IPS-18a (cell line): Measurements from ENCODE around the gene ITGB7.
A peak's percentile ranks its signal among the peaks of the same experiment; 100 is the strongest.

Source experiments
- H3K27ac ChIP-seq: one replicate; pipeline ENCODE4 v1.5.1; 2013; ENCODE audit warnings: low read length
- H3K27me3 ChIP-seq: one replicate; pipeline ENCODE4 v1.6.1; 2013; ENCODE audit warnings: mild to moderate bottlenecking, low read length; ENCODE audit not compliant: control insufficient read depth, insufficient read depth
- H3K36me3 ChIP-seq: one replicate; pipeline ENCODE4 v1.6.1; 2013; ENCODE audit warnings: low read depth, low read length; ENCODE audit not compliant: control insufficient read depth
- H3K4me1 ChIP-seq: one replicate; pipeline ENCODE4 v1.6.1; 2013; ENCODE audit warnings: low read depth, low read length; ENCODE audit not compliant: control insufficient read depth
- H3K4me3 ChIP-seq: one replicate; pipeline ENCODE4 v1.5.1; 2013; ENCODE audit warnings: low read length
- H3K9ac ChIP-seq: one replicate; pipeline ENCODE4 v1.6.1; 2013; ENCODE audit warnings: mild to moderate bottlenecking, low read length, moderate library complexity
- H3K9me3 ChIP-seq: one replicate; pipeline ENCODE4 v1.6.1; 2013; ENCODE audit warnings: low read depth, low read length; ENCODE audit not compliant: control insufficient read depth

The ITGB7 gene

DNA sequence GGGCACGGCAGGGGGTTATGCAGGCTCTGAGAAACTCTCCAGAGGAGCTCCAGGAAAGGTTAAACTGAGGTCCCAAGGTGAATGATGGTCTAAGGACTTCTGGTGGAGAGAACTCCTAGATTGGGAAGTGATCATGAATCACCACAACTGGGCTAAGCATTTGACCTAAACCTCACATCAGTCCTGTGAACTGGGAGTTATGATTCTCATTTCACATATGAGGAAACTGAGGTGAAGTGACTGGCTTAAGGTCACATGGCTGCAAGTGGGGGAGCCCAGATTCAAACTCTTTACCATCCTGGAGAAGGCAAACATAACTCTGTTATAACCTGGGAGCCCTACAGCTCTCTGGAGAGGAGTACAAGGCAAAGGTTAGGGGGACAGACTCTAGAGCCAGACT lies 20.8 kb upstream of the ITGB7 start:
- no peak overlapping the region for H3K27ac ChIP-seq

GRCh38 chr12:53227341-53227740 lies 20.3 kb upstream of the ITGB7 start:
- Histone ChIP-seq H3K4me1 (peaks cover 36% of the 10 kb centered on the region), H3K27ac (no peak overlapping the region), H3K4me3 (no peak overlapping the region), H3K36me3 (no peaks in the 10 kb centered on the region), H3K27me3 (peaks cover 10% of the 10 kb centered on the region), H3K9ac (no peak overlapping the region), H3K9me3 (no peaks in the 10 kb centered on the region)

More for the DNA sequence above, 20.8 kb upstream of the ITGB7 start:
- no peaks in the 10 kb centered on the region for H3K36me3 ChIP-seq
- H3K4me3 ChIP-seq = no peak overlapping the region
- H3K27me3 ChIP-seq = peaks cover 10% of the 10 kb centered on the region
- H3K9me3 ChIP-seq = no peaks in the 10 kb centered on the region
- H3K9ac ChIP-seq = no peak overlapping the region
- peaks cover 36% of the 10 kb centered on the region for H3K4me1 ChIP-seq

GRCh38 chr12:53226815-53227214 lies 19.8 kb upstream of the ITGB7 start:
- no peak overlapping the region for H3K4me3 ChIP-seq
- H3K27ac ChIP-seq = no peak overlapping the region
- peaks cover 10% of the 10 kb centered on the region for H3K27me3 ChIP-seq
- H3K9ac ChIP-seq = no peak overlapping the region
- peaks cover 40% of the 10 kb centered on the region for H3K4me1 ChIP-seq
- no peaks in the 10 kb centered on the region for H3K36me3 ChIP-seq
- no peaks in the 10 kb centered on the region for H3K9me3 ChIP-seq

GRCh38 chr12:53225635-53226424 lies 18.8 kb upstream of the ITGB7 start:
- H3K36me3 ChIP-seq = no peaks in the 10 kb centered on the region
- H3K4me1 ChIP-seq = peaks cover 40% of the 10 kb centered on the region
- H3K9me3 ChIP-seq = no peaks in the 10 kb centered on the region
- H3K4me3 ChIP-seq = no peak overlapping the region
- H3K9ac ChIP-seq = no peak overlapping the region
- H3K27ac ChIP-seq = no peak overlapping the region
- peaks cover 5% of the 10 kb centered on the region for H3K27me3 ChIP-seq

DNA sequence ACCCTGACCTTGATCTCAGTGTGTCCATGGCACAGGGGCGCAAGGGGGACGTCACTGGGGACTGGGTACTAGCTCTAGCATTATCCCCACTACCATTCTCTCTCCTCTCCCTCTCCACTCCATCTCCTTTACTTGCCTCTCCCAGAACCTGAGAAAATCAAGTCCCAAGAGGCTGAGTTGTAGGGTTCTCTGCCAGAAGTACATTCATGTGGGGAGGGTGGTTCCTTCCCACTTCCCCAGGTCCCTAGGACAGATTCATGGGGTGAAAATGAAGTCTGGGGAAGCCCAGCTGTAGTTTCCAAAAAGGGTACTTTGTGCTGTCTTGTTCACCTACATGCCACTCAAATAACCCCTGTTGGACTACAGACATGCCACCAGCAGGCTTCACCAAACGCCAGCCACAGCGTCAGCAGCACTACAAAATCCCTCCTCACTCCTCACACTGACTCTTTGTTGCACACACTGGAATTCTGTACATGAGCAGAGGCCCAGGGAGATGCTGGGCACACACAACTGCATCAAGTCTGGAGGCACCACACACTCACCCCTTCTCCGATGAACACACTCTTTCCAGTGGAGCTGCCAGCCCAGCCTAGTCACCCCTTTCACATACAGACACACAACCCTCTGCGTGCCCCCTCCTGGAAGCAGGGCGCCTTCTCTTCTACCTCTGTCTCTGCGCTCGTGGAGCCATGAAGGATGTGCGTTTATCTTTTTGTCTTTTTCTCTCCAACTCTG lies 18.0 kb upstream of the ITGB7 start:
- Histone ChIP-seq H3K4me3 (no peak overlapping the region), H3K27ac (no peak overlapping the region), H3K9me3 (no peaks in the 10 kb centered on the region), H3K4me1 (peaks cover 39% of the 10 kb centered on the region), H3K27me3 (peaks cover 5% of the 10 kb centered on the region), H3K9ac (no peak overlapping the region), H3K36me3 (no peaks in the 10 kb centered on the region)

- Histone ChIP-seq H3K4me1 (peaks cover 35% of the 10 kb centered on the region), H3K4me3 (peak overlapping the region; percentile 9), H3K9me3 (no peaks in the 10 kb centered on the region), H3K36me3 (no peaks in the 10 kb centered on the region), H3K27ac (no peak overlapping the region), H3K9ac (no peak overlapping the region), H3K27me3 (peaks cover 10% of the 10 kb centered on the region)
Measured at GRCh38 chr12:53224061-53224896, 17.2 kb upstream of the ITGB7 start.

DNA sequence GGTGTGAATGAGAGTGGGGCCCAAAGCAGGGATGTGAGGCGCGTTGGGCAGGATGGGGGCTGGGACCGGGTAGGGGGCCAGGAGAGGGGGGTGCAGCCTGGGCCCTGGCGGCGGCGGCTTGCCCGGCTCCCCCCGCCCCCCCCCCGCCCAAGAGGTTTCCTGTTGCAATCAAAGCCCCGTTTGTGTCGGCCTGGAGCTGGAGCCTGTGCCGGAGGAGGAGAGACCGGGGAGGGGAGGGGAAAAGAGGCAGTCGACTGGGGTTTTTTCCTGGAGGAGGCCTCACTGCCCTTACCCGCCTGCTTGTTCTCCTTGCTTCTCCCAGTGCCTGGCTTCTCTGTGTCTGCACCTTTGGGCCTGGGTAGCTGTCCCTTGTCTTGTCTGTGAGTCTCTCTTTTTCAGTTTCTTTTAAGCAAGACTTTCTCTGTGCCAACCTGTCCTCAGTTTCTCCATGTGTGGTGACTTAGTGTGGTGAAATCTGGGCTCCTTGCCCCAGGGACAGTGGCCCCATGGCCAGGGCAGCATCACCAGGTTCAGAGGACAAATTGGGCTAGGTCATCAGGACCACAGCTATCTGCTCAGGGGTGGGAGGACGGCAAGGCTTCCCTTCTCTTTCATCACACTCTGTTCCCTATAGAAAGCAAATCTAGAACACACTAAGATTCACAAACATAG lies 16.5 kb upstream of the ITGB7 start:
- H3K9me3 ChIP-seq = no peaks in the 10 kb centered on the region
- peaks cover 35% of the 10 kb centered on the region for H3K4me1 ChIP-seq
- no peak overlapping the region for H3K4me3 ChIP-seq
- H3K36me3 ChIP-seq = no peaks in the 10 kb centered on the region
- H3K27me3 ChIP-seq = peaks cover 15% of the 10 kb centered on the region
- no peak overlapping the region for H3K9ac ChIP-seq
- no peak overlapping the region for H3K27ac ChIP-seq

DNA sequence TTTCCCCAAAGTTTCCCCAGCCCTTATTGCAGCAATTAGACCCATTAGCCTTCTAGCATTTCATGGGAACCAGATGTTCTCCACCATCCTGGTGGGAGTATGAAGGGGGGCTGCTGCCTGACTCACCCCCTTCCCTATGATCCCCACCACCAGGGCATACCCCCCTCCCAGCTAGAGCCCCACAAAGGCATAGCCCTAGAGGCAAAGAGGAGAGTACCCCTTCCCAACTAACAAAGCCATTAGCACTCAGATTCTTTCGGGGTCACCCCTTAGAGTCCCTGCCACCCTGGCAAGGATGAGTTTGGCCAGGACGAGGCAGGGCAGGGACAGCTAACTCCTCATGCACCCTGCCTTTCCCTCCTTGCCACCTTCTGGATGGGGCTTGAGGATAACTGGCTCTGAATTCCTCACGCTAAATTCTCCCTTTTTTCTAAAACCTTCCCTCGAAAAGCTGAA lies 15.8 kb upstream of the ITGB7 start:
- peaks cover 42% of the 10 kb centered on the region for H3K4me1 ChIP-seq
- H3K9me3 ChIP-seq = no peaks in the 10 kb centered on the region
- H3K36me3 ChIP-seq = no peaks in the 10 kb centered on the region
- peaks cover 18% of the 10 kb centered on the region for H3K27me3 ChIP-seq
- peak overlapping the region; percentile 43 for H3K4me3 ChIP-seq
- no peak overlapping the region for H3K9ac ChIP-seq
- H3K27ac ChIP-seq = no peak overlapping the region

- H3K27ac ChIP-seq = no peak overlapping the region
- no peaks in the 10 kb centered on the region for H3K36me3 ChIP-seq
- H3K4me3 ChIP-seq = peak overlapping the region; percentile 43
- H3K9ac ChIP-seq = no peak overlapping the region
- H3K9me3 ChIP-seq = no peaks in the 10 kb centered on the region
- H3K27me3 ChIP-seq = peaks cover 18% of the 10 kb centered on the region
- H3K4me1 ChIP-seq = peaks cover 47% of the 10 kb centered on the region
Measured at GRCh38 chr12:53222170-53222721, 15.2 kb upstream of the ITGB7 start.

DNA sequence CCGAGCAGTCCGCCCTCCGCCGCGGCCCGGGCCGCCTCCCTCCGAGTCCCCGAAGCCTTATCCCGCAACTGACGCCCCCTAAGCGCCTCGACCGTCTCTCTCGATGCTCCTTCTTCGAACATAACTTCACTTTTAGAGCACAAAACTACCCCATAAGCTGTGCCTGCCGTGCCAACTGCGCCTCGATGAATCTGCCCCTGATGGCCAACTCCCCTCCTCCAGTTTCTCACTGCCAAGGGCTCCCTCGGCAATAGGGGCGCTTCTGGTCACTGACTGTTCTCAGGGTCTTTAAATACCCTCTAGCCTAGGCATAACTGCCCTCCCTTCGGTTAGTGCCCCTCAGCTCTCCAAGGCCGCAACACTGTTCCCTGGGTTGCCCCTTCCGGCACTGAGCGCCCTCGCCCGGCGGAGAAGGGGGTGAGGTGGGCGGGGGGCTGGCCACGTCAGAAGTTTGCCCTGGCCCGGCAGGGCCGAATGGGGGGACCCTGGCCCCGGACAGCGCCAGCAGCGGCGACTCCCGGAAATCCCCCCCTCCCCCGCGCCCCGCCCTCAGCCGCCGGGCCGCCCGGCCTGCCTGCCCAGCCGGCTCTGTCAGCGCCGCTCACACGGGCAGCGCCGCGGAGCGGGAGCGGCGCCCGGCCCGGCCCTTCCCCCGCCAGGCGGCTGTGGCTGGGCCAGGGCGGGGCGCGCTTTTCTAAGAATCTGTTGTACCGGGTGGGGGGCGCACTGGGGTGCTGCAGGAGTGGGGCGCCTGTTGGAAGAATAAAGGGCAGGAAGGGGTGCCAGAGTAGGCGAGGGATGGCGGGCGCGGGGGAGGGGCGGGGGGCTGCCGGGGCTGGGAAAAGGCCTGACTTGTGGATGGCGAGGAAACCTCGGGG lies 14.4 kb upstream of the ITGB7 start:
- H3K27ac ChIP-seq = no peak overlapping the region
- peak overlapping the region; percentile 73 for H3K4me3 ChIP-seq
- no peaks in the 10 kb centered on the region for H3K9me3 ChIP-seq
- peaks cover 55% of the 10 kb centered on the region for H3K4me1 ChIP-seq
- peaks cover 18% of the 10 kb centered on the region for H3K27me3 ChIP-seq
- peak overlapping the region; percentile 41 for H3K9ac ChIP-seq
- no peaks in the 10 kb centered on the region for H3K36me3 ChIP-seq
